DOHH2 (cell line): ENCODE results near the gene SEMA5A.

Source experiments
- H3F3A ChIP-seq: fragments of 200-600 bp; sonication (generic), shearing (Covaris generic); 2 replicates; pipeline ENCODE4 v1.6.0; 2016; ENCODE audit warnings: antibody characterized with exemption, mild to moderate bottlenecking; ENCODE audit not compliant: control insufficient read depth, insufficient read depth
- H3K27ac ChIP-seq: fragments of 200-600 bp; sonication (generic); 2 replicates; pipeline ENCODE4 v1.5.1; 2014; ENCODE audit warnings: low read depth, mild to moderate bottlenecking, low read length, moderate library complexity
- H3K27me3 ChIP-seq: fragments of 200-600 bp; sonication (generic); 2 replicates; pipeline ENCODE4 v1.6.1; 2014; ENCODE audit warnings: mild to moderate bottlenecking, low read length, mixed read lengths; ENCODE audit not compliant: control insufficient read depth
- H3K36me3 ChIP-seq: fragments of 200-600 bp; sonication (generic); 2 replicates; pipeline ENCODE4 v1.6.1; 2014; ENCODE audit warnings: mild to moderate bottlenecking, low read length, moderate library complexity, mixed read lengths; ENCODE audit not compliant: control insufficient read depth
- H3K4me1 ChIP-seq: fragments of 200-600 bp; sonication (generic); 2 replicates; pipeline ENCODE4 v1.6.1; 2014; ENCODE audit warnings: mild to moderate bottlenecking, low read length, mixed read lengths; ENCODE audit not compliant: control insufficient read depth
- H3K4me2 ChIP-seq: fragments of 200-600 bp; sonication (generic); 2 replicates; pipeline ENCODE4 v1.6.0; 2014; ENCODE audit warnings: mild to moderate bottlenecking, low read length, moderate library complexity
- H3K4me3 ChIP-seq: fragments of 200-600 bp; sonication (generic); 2 replicates; pipeline ENCODE4 v1.5.1; 2014; ENCODE audit warnings: mild to moderate bottlenecking, low read length, mixed read lengths
- H3K79me2 ChIP-seq: fragments of 200-600 bp; sonication (generic); 2 replicates; pipeline ENCODE4 v1.6.1; 2014; ENCODE audit warnings: mild to moderate bottlenecking, low read length, mixed read lengths; ENCODE audit not compliant: control insufficient read depth
- H3K9me2 ChIP-seq: fragments of 200-600 bp; sonication (generic); replicated peaks from 2 replicates; pipeline ENCODE4 v1.6.1; 2014; ENCODE audit warnings: mild to moderate bottlenecking, low read length, mixed read lengths; ENCODE audit not compliant: control insufficient read depth
- H3K9me3 ChIP-seq: fragments of 200-600 bp; sonication (generic); 2 replicates; pipeline ENCODE4 v1.6.1; 2014; ENCODE audit warnings: antibody characterized with exemption, low read length, mixed read lengths; ENCODE audit not compliant: control insufficient read depth, insufficient read depth
- H4K20me1 ChIP-seq: fragments of 200-600 bp; sonication (generic); 2 replicates; pipeline ENCODE4 v1.6.0; 2014; ENCODE audit warnings: low read depth, mild to moderate bottlenecking, antibody characterized with exemption, low read length, moderate library complexity; ENCODE audit not compliant: control insufficient read depth, insufficient read depth
- EZH2phosphoT487 ChIP-seq: fragments of 200-600 bp; sonication (generic); IDR thresholded peaks from 2 replicates; pipeline ENCODE4 v1.6.1; 2017; ENCODE audit warnings: borderline replicate concordance, mild to moderate bottlenecking, antibody characterized with exemption, low read length, moderate library complexity, mixed read lengths
- TF ChIP-seq, protein P1 (sequence below): fragments of 200-600 bp; sonication (generic); IDR thresholded peaks from one replicate; pipeline ENCODE4 v1.5.1; 2014; ENCODE audit warnings: antibody characterized with exemption, mild to moderate bottlenecking, low read depth, low read length; ENCODE audit not compliant: poor library complexity, severe bottlenecking

The SEMA5A gene

DNA sequence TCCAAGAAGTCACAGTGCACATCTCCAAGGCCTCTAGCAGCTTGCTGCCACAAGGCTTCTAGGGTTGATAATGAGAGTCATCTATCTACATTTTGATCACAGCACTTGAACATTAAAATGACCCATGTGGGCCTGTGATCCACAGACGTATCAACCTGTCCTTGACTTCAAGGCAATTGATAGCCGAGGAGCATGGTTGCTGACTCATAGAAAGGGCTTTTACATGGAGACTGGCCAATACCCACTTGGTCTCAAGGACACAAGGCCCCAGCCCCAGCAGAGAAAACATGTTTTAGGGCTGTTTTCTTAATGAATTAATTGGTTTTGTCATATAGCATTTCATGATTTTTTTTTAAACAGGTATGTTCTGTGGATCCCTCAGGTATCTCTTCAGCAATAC lies 314.0 kb downstream of the SEMA5A start:
- no peaks in the 10 kb centered on the region for H3K36me3 ChIP-seq
- H3K4me1 ChIP-seq, result no peaks in the 10 kb centered on the region
- H3F3A ChIP-seq, result no peaks in the 10 kb centered on the region
- no peak overlapping the region for H3K4me2 ChIP-seq
- TF ChIP-seq, protein P1, sequence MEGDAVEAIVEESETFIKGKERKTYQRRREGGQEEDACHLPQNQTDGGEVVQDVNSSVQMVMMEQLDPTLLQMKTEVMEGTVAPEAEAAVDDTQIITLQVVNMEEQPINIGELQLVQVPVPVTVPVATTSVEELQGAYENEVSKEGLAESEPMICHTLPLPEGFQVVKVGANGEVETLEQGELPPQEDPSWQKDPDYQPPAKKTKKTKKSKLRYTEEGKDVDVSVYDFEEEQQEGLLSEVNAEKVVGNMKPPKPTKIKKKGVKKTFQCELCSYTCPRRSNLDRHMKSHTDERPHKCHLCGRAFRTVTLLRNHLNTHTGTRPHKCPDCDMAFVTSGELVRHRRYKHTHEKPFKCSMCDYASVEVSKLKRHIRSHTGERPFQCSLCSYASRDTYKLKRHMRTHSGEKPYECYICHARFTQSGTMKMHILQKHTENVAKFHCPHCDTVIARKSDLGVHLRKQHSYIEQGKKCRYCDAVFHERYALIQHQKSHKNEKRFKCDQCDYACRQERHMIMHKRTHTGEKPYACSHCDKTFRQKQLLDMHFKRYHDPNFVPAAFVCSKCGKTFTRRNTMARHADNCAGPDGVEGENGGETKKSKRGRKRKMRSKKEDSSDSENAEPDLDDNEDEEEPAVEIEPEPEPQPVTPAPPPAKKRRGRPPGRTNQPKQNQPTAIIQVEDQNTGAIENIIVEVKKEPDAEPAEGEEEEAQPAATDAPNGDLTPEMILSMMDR, result no peak
- TF ChIP-seq EZH2phosphoT487, result no peak
- no peak overlapping the region for H3K4me3 ChIP-seq
- H3K9me2 ChIP-seq, result no peaks in the 10 kb centered on the region
- no peaks in the 10 kb centered on the region for H3K27me3 ChIP-seq
- no peaks in the 10 kb centered on the region for H3K9me3 ChIP-seq
- H4K20me1 ChIP-seq, result no peaks in the 10 kb centered on the region
- no peak overlapping the region for H3K27ac ChIP-seq
- H3K79me2 ChIP-seq, result no peaks in the 10 kb centered on the region

DNA sequence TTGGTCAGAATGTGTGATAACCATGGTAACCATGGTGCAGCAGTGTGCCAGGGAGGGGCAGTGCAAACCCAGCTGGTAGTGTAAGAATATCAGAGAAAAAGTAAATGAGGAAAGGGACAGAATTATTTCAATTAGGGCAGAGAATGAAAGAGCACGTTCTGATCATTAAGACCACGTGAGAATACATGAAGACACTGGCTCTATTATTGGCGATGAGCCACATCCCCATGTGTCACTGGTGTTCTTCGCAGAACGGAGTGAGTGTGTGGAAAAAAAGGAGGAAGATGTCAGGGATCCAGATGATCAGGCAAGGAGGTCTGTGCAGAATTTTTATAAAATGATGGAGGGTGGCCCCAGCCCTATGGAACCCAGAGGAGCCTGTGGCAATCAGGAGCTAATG lies 315.5 kb downstream of the SEMA5A start:
- Histone ChIP-seq H3K4me3 (no peak overlapping the region), H3K79me2 (no peaks in the 10 kb centered on the region), H3K9me3 (no peaks in the 10 kb centered on the region), H3K9me2 (no peaks in the 10 kb centered on the region), H3K4me2 (no peak overlapping the region), H3K27me3 (no peaks in the 10 kb centered on the region), H3F3A (no peaks in the 10 kb centered on the region), H3K36me3 (no peaks in the 10 kb centered on the region), H3K4me1 (no peaks in the 10 kb centered on the region), H3K27ac (no peak overlapping the region), H4K20me1 (no peaks in the 10 kb centered on the region)
- no peak for TF ChIP-seq EZH2phosphoT487
- TF ChIP-seq, protein P1, result no peak

DNA sequence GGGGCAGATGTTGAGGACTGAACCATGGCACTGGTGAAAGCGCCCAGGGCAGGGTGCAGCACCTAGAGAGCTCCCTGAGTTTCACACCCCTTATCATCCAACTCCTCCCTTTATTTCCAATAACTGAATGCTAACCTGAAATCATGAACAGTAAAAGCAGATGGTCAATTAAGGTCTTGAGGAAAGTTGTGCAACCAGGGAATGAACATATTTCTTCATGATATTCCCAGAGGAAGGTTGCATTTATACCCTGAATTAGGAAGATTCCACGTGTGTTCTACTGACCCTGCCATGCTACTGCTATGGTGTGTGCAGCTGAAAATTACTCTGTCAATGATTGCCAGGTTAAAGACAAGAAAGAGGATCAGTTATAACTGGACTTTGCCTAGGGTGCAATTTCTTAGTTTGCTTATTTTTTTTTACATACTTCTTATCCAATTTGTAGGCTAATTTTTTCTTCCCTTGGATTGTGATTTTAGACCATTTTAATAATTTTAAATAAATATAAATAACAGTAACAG lies 319.8 kb downstream of the SEMA5A start:
- no peaks in the 10 kb centered on the region for H3K9me3 ChIP-seq
- no peaks in the 10 kb centered on the region for H3K27me3 ChIP-seq
- H4K20me1 ChIP-seq, result no peaks in the 10 kb centered on the region
- TF ChIP-seq, protein P1, result no peak
- no peak for TF ChIP-seq EZH2phosphoT487
- no peaks in the 10 kb centered on the region for H3K4me1 ChIP-seq
- no peaks in the 10 kb centered on the region for H3K36me3 ChIP-seq
- H3K4me3 ChIP-seq, result no peak overlapping the region
- H3K4me2 ChIP-seq, result no peak overlapping the region
- no peaks in the 10 kb centered on the region for H3F3A ChIP-seq
- no peaks in the 10 kb centered on the region for H3K9me2 ChIP-seq
- H3K27ac ChIP-seq, result no peak overlapping the region
- H3K79me2 ChIP-seq, result no peaks in the 10 kb centered on the region
